ENCODE measurements around the gene ZNF420. TPM values are rescaled to one million over a fixed set of nuclear protein-coding genes. Genes with fewer than 3 reads are reported as not detected.

ZNF420 gene
- total and polyA plus RNA-seq, 4 donors: 2.0 to 5.2 (median 3.4) TPM

DNA sequence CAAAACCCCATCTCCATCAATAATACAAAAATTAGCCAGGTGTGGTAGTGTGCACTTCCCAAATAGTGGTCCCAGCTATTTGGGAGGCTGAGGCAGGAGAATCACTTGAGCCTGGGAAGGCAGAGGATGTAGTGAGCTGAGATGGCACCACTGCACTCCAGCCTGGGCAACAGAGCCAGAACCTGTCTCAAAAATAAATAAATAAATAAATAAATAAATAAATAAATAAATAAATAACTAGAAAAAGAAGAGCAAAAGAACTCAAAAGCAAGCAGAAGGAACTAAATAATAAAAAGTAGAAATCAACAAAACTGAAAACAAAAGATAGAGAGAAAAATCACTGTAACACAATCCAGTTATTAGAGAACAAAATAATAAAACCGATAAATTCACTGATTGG lies 81.9 kb downstream of the ZNF420 start:
- no peak overlapping the region for H3K9ac ChIP-seq (ENCODE audit: low read depth in 1 of 2, low read length in 2 of 2)
- DNase-seq (ENCODE audit: low spot score): no peak
- TF ChIP-seq FOXA2 (IDR thresholded peaks at IDR 0.05) (no peak), RXRA (IDR thresholded peaks at IDR 0.05) (no peak), NR2F2 (IDR thresholded peaks at IDR 0.05) (no peak), RAD21 (IDR thresholded peaks at IDR 0.05) (no peak), SP1 (IDR thresholded peaks at IDR 0.05) (no peak)
- TF ChIP-seq, protein P1, sequence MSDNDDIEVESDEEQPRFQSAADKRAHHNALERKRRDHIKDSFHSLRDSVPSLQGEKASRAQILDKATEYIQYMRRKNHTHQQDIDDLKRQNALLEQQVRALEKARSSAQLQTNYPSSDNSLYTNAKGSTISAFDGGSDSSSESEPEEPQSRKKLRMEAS (IDR thresholded peaks at IDR 0.05): no peak
- TF ChIP-seq, protein P2, sequence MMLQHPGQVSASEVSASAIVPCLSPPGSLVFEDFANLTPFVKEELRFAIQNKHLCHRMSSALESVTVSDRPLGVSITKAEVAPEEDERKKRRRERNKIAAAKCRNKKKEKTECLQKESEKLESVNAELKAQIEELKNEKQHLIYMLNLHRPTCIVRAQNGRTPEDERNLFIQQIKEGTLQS (IDR thresholded peaks at IDR 0.05): no peak
- TF ChIP-seq, protein P3, sequence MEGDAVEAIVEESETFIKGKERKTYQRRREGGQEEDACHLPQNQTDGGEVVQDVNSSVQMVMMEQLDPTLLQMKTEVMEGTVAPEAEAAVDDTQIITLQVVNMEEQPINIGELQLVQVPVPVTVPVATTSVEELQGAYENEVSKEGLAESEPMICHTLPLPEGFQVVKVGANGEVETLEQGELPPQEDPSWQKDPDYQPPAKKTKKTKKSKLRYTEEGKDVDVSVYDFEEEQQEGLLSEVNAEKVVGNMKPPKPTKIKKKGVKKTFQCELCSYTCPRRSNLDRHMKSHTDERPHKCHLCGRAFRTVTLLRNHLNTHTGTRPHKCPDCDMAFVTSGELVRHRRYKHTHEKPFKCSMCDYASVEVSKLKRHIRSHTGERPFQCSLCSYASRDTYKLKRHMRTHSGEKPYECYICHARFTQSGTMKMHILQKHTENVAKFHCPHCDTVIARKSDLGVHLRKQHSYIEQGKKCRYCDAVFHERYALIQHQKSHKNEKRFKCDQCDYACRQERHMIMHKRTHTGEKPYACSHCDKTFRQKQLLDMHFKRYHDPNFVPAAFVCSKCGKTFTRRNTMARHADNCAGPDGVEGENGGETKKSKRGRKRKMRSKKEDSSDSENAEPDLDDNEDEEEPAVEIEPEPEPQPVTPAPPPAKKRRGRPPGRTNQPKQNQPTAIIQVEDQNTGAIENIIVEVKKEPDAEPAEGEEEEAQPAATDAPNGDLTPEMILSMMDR (IDR thresholded peaks at IDR 0.05; ENCODE audit: low read depth, low read length, missing input control): no peak
- peak overlapping the region in 2 of 3 donors; percentile 35 to 54 for H3K4me3 ChIP-seq (ENCODE audit: low read depth in 1 of 3, low read length in 3 of 3)
- WGBS: 96% methylated on average over 1 of the region's 1 CpG
- peaks cover 10 to 58% (median 53%) of the 10 kb centered on the region in 4 donors for H3K36me3 ChIP-seq (ENCODE audit: control insufficient read depth in 4 of 4, insufficient read depth in 3 of 4, low read depth in 1 of 4, low read length in 3 of 4)
- H3K4me1 ChIP-seq (ENCODE audit: control insufficient read depth in 4 of 4, insufficient read depth in 4 of 4, low read length in 3 of 4): no peaks in the 10 kb centered on the region
- H3K27ac ChIP-seq (ENCODE audit: low read depth in 1 of 2, low read length in 2 of 2): no peak overlapping the region
- peaks cover 42 to 79% (median 46%) of the 10 kb centered on the region in 4 donors for H3K9me3 ChIP-seq (ENCODE audit: control insufficient read depth in 4 of 4, low read length in 3 of 4)
- H3K27me3 ChIP-seq (ENCODE audit: control insufficient read depth in 4 of 4, insufficient read depth in 4 of 4, low read length in 3 of 4): no peaks in the 10 kb centered on the region

DNA sequence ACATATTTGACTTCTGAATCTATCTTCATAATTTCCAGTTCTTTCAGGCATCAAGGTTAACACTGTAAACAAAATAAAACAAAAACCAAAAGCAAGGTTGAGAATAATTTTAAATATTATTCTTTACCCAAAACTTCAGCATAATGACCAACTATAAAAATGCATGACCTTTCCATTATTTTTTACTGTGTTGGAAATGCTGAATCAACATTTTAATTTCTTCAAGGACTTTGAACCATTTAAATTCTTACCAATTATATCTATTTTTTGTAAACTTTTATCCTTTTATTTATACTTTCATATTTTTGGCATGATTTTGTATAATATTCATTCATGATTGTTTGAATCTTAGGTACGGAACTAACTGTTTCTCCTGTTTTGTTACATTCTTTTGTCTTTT lies 87.4 kb downstream of the ZNF420 start:
- no peak overlapping the region for H3K27ac ChIP-seq (ENCODE audit: low read depth in 1 of 2, low read length in 2 of 2)
- no peak for TF ChIP-seq GABPA (IDR thresholded peaks at IDR 0.05 in 1 of 2, conservative IDR thresholded peaks at IDR 0.05 in 1 of 2)
- TF ChIP-seq TAF1 (conservative IDR thresholded peaks at IDR 0.05): no peak
- TF ChIP-seq EGR1 (IDR thresholded peaks at IDR 0.05; ENCODE audit: low read depth in 2 of 2): no peak
- no peak for TF ChIP-seq RAD21 (IDR thresholded peaks at IDR 0.05)
- TF ChIP-seq, protein P4, sequence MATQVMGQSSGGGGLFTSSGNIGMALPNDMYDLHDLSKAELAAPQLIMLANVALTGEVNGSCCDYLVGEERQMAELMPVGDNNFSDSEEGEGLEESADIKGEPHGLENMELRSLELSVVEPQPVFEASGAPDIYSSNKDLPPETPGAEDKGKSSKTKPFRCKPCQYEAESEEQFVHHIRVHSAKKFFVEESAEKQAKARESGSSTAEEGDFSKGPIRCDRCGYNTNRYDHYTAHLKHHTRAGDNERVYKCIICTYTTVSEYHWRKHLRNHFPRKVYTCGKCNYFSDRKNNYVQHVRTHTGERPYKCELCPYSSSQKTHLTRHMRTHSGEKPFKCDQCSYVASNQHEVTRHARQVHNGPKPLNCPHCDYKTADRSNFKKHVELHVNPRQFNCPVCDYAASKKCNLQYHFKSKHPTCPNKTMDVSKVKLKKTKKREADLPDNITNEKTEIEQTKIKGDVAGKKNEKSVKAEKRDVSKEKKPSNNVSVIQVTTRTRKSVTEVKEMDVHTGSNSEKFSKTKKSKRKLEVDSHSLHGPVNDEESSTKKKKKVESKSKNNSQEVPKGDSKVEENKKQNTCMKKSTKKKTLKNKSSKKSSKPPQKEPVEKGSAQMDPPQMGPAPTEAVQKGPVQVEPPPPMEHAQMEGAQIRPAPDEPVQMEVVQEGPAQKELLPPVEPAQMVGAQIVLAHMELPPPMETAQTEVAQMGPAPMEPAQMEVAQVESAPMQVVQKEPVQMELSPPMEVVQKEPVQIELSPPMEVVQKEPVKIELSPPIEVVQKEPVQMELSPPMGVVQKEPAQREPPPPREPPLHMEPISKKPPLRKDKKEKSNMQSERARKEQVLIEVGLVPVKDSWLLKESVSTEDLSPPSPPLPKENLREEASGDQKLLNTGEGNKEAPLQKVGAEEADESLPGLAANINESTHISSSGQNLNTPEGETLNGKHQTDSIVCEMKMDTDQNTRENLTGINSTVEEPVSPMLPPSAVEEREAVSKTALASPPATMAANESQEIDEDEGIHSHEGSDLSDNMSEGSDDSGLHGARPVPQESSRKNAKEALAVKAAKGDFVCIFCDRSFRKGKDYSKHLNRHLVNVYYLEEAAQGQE (IDR thresholded peaks at IDR 0.05): no peak
- TF ChIP-seq YY1 (IDR thresholded peaks at IDR 0.05): no peak
- TF ChIP-seq JUND (IDR thresholded peaks at IDR 0.05): no peak
- TF ChIP-seq FOXA1 (IDR thresholded peaks at IDR 0.05): no peak
- no peak for TF ChIP-seq HNF4G (IDR thresholded peaks at IDR 0.05)
- TF ChIP-seq RXRA (IDR thresholded peaks at IDR 0.05): no peak
- peak overlapping the region in 1 of 3 donors; percentile 59 for H3K4me3 ChIP-seq (ENCODE audit: low read depth in 1 of 3, low read length in 3 of 3)
- no peak for DNase-seq (ENCODE audit: low spot score)
- peaks cover 10 to 69% (median 62%) of the 10 kb centered on the region in 4 donors for H3K36me3 ChIP-seq (ENCODE audit: control insufficient read depth in 4 of 4, insufficient read depth in 3 of 4, low read depth in 1 of 4, low read length in 3 of 4)
- H3K4me1 ChIP-seq (ENCODE audit: control insufficient read depth in 4 of 4, insufficient read depth in 4 of 4, low read length in 3 of 4): no peaks in the 10 kb centered on the region
- no peak overlapping the region for H3K9ac ChIP-seq (ENCODE audit: low read depth in 1 of 2, low read length in 2 of 2)
- 99% methylated on average over 1 of the region's 1 CpG for WGBS
- peaks cover 24 to 72% (median 35%) of the 10 kb centered on the region in 4 donors for H3K9me3 ChIP-seq (ENCODE audit: control insufficient read depth in 4 of 4, low read length in 3 of 4)
- no peaks in the 10 kb centered on the region for H3K27me3 ChIP-seq (ENCODE audit: control insufficient read depth in 4 of 4, insufficient read depth in 4 of 4, low read length in 3 of 4)

Data from liver (tissue), 9 donors.